ENCODE results near the gene ZNF428.

Gene ZNF428

GRCh38 chr19:43561139-43561970 is 58.1 kb downstream of the ZNF428 start:
- Histone ChIP-seq H3K9ac (ENCODE audit: low read depth, low read length, poor library complexity, severe bottlenecking) (peak overlapping the region; percentile 58), H3K4me2 (ENCODE audit: low read depth, low read length, poor library complexity, severe bottlenecking) (peak overlapping the region; percentile 68), H3K4me3 (ENCODE audit: low read length, poor library complexity, severe bottlenecking) (peak overlapping the region; percentile 47), H3K4me1 (ENCODE audit: insufficient read depth, low read length, poor library complexity, severe bottlenecking) (peaks cover 51% of the 10 kb centered on the region), H3K79me2 (ENCODE audit: insufficient read depth, low read length) (peaks cover 36% of the 10 kb centered on the region), H3F3A (ENCODE audit: low read depth) (peaks cover 19% of the 10 kb centered on the region), H3K9me3 (ENCODE audit: insufficient read depth, low read depth, low read length) (no peaks in the 10 kb centered on the region), H3K27me3 (ENCODE audit: insufficient read depth, low read length, poor library complexity, severe bottlenecking) (no peaks in the 10 kb centered on the region), H4K20me1 (ENCODE audit: insufficient read depth, low read length, poor library complexity, severe bottlenecking) (no peaks in the 10 kb centered on the region), H2AFZ (ENCODE audit: low read length) (no peak overlapping the region), H3K36me3 (ENCODE audit: insufficient read depth, low read length) (0 out of 2 replicates have a peak, but pooled peaks cover 4% of the 10 kb centered on the region), H3K9me2 (replicated peaks; ENCODE audit: low read depth, low read length) (no peaks in the 10 kb centered on the region)
- TF ChIP-seq, protein P1, sequence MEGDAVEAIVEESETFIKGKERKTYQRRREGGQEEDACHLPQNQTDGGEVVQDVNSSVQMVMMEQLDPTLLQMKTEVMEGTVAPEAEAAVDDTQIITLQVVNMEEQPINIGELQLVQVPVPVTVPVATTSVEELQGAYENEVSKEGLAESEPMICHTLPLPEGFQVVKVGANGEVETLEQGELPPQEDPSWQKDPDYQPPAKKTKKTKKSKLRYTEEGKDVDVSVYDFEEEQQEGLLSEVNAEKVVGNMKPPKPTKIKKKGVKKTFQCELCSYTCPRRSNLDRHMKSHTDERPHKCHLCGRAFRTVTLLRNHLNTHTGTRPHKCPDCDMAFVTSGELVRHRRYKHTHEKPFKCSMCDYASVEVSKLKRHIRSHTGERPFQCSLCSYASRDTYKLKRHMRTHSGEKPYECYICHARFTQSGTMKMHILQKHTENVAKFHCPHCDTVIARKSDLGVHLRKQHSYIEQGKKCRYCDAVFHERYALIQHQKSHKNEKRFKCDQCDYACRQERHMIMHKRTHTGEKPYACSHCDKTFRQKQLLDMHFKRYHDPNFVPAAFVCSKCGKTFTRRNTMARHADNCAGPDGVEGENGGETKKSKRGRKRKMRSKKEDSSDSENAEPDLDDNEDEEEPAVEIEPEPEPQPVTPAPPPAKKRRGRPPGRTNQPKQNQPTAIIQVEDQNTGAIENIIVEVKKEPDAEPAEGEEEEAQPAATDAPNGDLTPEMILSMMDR (conservative IDR thresholded peaks at IDR 0.05; ENCODE audit: low read length) = no peak
- no peak for TF ChIP-seq EZH2phosphoT487 (IDR thresholded peaks at IDR 0.05; ENCODE audit: borderline replicate concordance)

DNA sequence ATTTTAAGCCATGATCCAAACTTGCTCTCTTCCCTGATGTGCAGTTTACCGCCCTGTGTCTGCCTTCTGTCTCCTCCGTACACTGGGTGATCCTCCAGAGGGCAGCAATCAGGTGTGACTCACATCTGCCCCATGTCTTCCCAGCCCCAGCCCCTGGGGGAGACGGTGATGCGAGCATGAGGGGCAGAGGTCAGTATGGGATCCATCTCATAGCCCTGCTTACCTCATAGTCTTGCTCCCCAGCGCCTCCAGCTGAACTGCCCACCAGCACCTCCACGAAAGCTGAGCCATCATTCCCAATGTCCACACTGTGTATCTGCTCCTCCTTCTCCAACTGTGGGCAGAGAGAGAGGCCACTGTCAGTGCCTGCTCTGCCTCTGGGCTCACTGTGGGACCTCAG is 58.7 kb downstream of the ZNF428 start:
- H3K4me1 ChIP-seq (ENCODE audit: insufficient read depth, low read length, poor library complexity, severe bottlenecking) = peaks cover 51% of the 10 kb centered on the region
- no peak for TF ChIP-seq EZH2phosphoT487 (IDR thresholded peaks at IDR 0.05; ENCODE audit: borderline replicate concordance)
- TF ChIP-seq, protein P1 (conservative IDR thresholded peaks at IDR 0.05; ENCODE audit: low read length) = peak; percentile 69
- peaks cover 19% of the 10 kb centered on the region for H3F3A ChIP-seq (ENCODE audit: low read depth)
- no peaks in the 10 kb centered on the region for H3K9me3 ChIP-seq (ENCODE audit: insufficient read depth, low read depth, low read length)
- no peak overlapping the region for H3K4me3 ChIP-seq (ENCODE audit: low read length, poor library complexity, severe bottlenecking)
- no peak overlapping the region for H2AFZ ChIP-seq (ENCODE audit: low read length)
- peaks cover 36% of the 10 kb centered on the region for H3K79me2 ChIP-seq (ENCODE audit: insufficient read depth, low read length)
- H3K36me3 ChIP-seq (ENCODE audit: insufficient read depth, low read length) = peaks cover 9% of the 10 kb centered on the region; the same call in 1 of the 2 replicates
- H3K9me2 ChIP-seq (replicated peaks; ENCODE audit: low read depth, low read length) = no peaks in the 10 kb centered on the region
- peak overlapping the region; percentile 68 for H3K4me2 ChIP-seq (ENCODE audit: low read depth, low read length, poor library complexity, severe bottlenecking)
- H3K27me3 ChIP-seq (ENCODE audit: insufficient read depth, low read length, poor library complexity, severe bottlenecking) = no peaks in the 10 kb centered on the region
- H4K20me1 ChIP-seq (ENCODE audit: insufficient read depth, low read length, poor library complexity, severe bottlenecking) = no peaks in the 10 kb centered on the region
- peak overlapping the region; percentile 58 for H3K9ac ChIP-seq (ENCODE audit: low read depth, low read length, poor library complexity, severe bottlenecking)

Data from Loucy (cell line).